Tibial artery (tissue), 4 donors: Measurements from ENCODE around the gene HMCN1.
"Not testable (repeated sequence)": the region's sequence is repeated elsewhere in the genome, so short reads cannot be mapped to it uniquely, and the experiment has no call there.

Experiments used
- DNase-seq, 2 donors: peaks; one replicate each; pipeline ENCODE4 v3.0.0-alpha.2; 2019
- H3K27ac ChIP-seq, 2 donors: fragments of 200-600 bp; sonication (generic) in 1 of 2; 1 replicate in 1 of 2; 2 replicates in 1 of 2; pipeline ENCODE4 v1.5.1; 2018 to 2019; ENCODE audit warnings: mild to moderate bottlenecking in 1 of 2
- H3K27me3 ChIP-seq, 2 donors: fragments of 200-600 bp; sonication (generic) in 1 of 2; one replicate each; pipeline versions ENCODE4 v1.5.1 to v1.6.0; 2016 to 2019
- H3K36me3 ChIP-seq, 3 donors: fragments of 200-600 bp; sonication (generic) in 2 of 3; one replicate each; pipeline ENCODE4 v1.5.1; 2016 to 2019; ENCODE audit warnings: mild to moderate bottlenecking in 2 of 3
- H3K4me1 ChIP-seq, 4 donors: fragments of 200-600 bp; sonication (generic) in 2 of 4; 1 replicate in 3 of 4; 2 replicates in 1 of 4; pipeline ENCODE4 v1.5.1; 2016 to 2019
- H3K4me3 ChIP-seq, 2 donors: fragments of 200-600 bp; sonication (generic) in 1 of 2; 1 replicate in 1 of 2; 2 replicates in 1 of 2; pipeline ENCODE4 v1.5.1; 2018 to 2019; ENCODE audit warnings: mild to moderate bottlenecking in 2 of 2
- H3K9me3 ChIP-seq, 3 donors: fragments of 200-600 bp; sonication (generic) in 1 of 3; one replicate each; pipeline ENCODE4 v1.5.1; 2016 to 2019
- CTCF ChIP-seq, 2 experiments: fragments of 200-600 bp in 1 of 2; fragments of 450-650 bp in 1 of 2; IDR thresholded peaks; one replicate each; pipeline ENCODE4 v1.5.1; 2017 to 2019; ENCODE audit warnings: antibody characterized with exemption in 2 of 2, mild to moderate bottlenecking in 1 of 2, moderate library complexity in 1 of 2
- intact Hi-C: fragments of 100-400 bp; cut with DNase I; formaldehyde crosslinking; loops from one replicate; pipeline ENCODE4 v1.15.0; 2023; ENCODE audit warnings: low total_unique reads

The HMCN1 gene

GRCh38 chr1:185790194-185790735 is 56.1 kb downstream of the HMCN1 start:
- Histone ChIP-seq H3K27ac (no peak overlapping the region), H3K4me1 (peaks cover 0 to 16% (median 0%) of the 10 kb centered on the region in 4 donors), H3K36me3 (no peaks in the 10 kb centered on the region), H3K9me3 (no peaks in the 10 kb centered on the region), H3K27me3 (no peaks in the 10 kb centered on the region), H3K4me3 (no peak overlapping the region)
- TF ChIP-seq CTCF (IDR thresholded peaks at IDR 0.05): no peak
- intact Hi-C loops: loop anchor here (5.0 kb wide), 1 partner anchor 363 kb away; no protein-coding TSS in a partner anchor
- DNase-seq: no peak

GRCh38 chr1:185792040-185792439 is 57.8 kb downstream of the HMCN1 start:
- no peaks in the 10 kb centered on the region for H3K36me3 ChIP-seq
- H3K4me3 ChIP-seq: no peak overlapping the region
- no peak for DNase-seq
- no peaks in the 10 kb centered on the region for H3K9me3 ChIP-seq
- peaks cover 0 to 23% (median 0%) of the 10 kb centered on the region in 4 donors for H3K4me1 ChIP-seq
- no peaks in the 10 kb centered on the region for H3K27me3 ChIP-seq
- H3K27ac ChIP-seq: no peak overlapping the region
- intact Hi-C loops: loop anchor here (5.0 kb wide), 1 partner anchor 365 kb away; no protein-coding TSS in a partner anchor
- TF ChIP-seq CTCF (IDR thresholded peaks at IDR 0.05): no peak

GRCh38 chr1:185794495-185794894 is 60.3 kb downstream of the HMCN1 start:
- not testable (repeated sequence) for DNase-seq, H3K36me3 ChIP-seq, H3K4me3 ChIP-seq, H3K27me3 ChIP-seq, H3K27ac ChIP-seq
- H3K4me1 ChIP-seq: peaks cover 0 to 23% (median 0%) of the 10 kb centered on the region in 4 donors
- H3K9me3 ChIP-seq: peaks cover 0 to 12% (median 0%) of the 10 kb centered on the region in 3 donors
- intact Hi-C loops: loop anchor here (5.0 kb wide), 1 partner anchor 367 kb away; no protein-coding TSS in a partner anchor

- Histone ChIP-seq H3K4me3 (no peak overlapping the region), H3K27ac (no peak overlapping the region), H3K36me3 (no peaks in the 10 kb centered on the region), H3K27me3 (no peaks in the 10 kb centered on the region), H3K9me3 (peaks cover 0 to 13% (median 0%) of the 10 kb centered on the region in 3 donors), H3K4me1 (peaks cover 0 to 17% (median 0%) of the 10 kb centered on the region in 4 donors)
- no peak for TF ChIP-seq CTCF (IDR thresholded peaks at IDR 0.05)
- intact Hi-C loops: no loop called here
- no peak for DNase-seq
Observed at GRCh38 chr1:185795181-185795580, 61.0 kb downstream of the HMCN1 start.

GRCh38 chr1:185798505-185798904 is 64.3 kb downstream of the HMCN1 start:
- Histone ChIP-seq H3K27ac (no peak overlapping the region), H3K4me3 (no peak overlapping the region), H3K9me3 (peaks cover 0 to 13% (median 0%) of the 10 kb centered on the region in 3 donors), H3K4me1 (peaks cover 0 to 14% (median 0%) of the 10 kb centered on the region in 4 donors), H3K36me3 (no peaks in the 10 kb centered on the region), H3K27me3 (no peaks in the 10 kb centered on the region)
- TF ChIP-seq CTCF (IDR thresholded peaks at IDR 0.05): no peak
- no peak for DNase-seq
- intact Hi-C loops: no loop called here

- intact Hi-C loops: no loop called here
- DNase-seq: no peak
- Histone ChIP-seq H3K27me3 (no peaks in the 10 kb centered on the region), H3K4me1 (no peaks in the 10 kb centered on the region), H3K27ac (no peak overlapping the region), H3K4me3 (no peak overlapping the region), H3K36me3 (no peaks in the 10 kb centered on the region), H3K9me3 (peaks cover 0 to 9% (median 0%) of the 10 kb centered on the region in 3 donors)
- TF ChIP-seq CTCF (IDR thresholded peaks at IDR 0.05): no peak
Observed at GRCh38 chr1:185803241-185803640, 69.0 kb downstream of the HMCN1 start.
